Mesenchymal stem cell (in vitro differentiated cells and primary cell): ENCODE results near the gene TIAM2.

Experiments used
- DNase-seq: peaks from one replicate; pipeline ENCODE4 v3.0.0-alpha.2; 2013
- H2AFZ ChIP-seq: one replicate; pipeline ENCODE4 v1.6.1; 2013; ENCODE audit warnings: low read depth, mild to moderate bottlenecking, control low read depth, inconsistent platforms, low read length, moderate library complexity
- H2AK5ac ChIP-seq: 2 replicates; pipeline ENCODE4 v1.6.1; 2013; ENCODE audit warnings: low read length, moderate library complexity, mild to moderate bottlenecking, inconsistent platforms; ENCODE audit not compliant: severe bottlenecking
- H2BK120ac ChIP-seq: one replicate; pipeline ENCODE4 v1.6.1; 2013; ENCODE audit warnings: low read depth, mild to moderate bottlenecking, inconsistent platforms, low read length, moderate library complexity
- H2BK12ac ChIP-seq, 2 experiments: one replicate each; pipeline ENCODE4 v1.6.1; 2013; ENCODE audit warnings: inconsistent platforms in 2 of 2, low read length in 2 of 2, mild to moderate bottlenecking in 2 of 2, moderate library complexity in 2 of 2, control low read depth in 1 of 2
- H2BK15ac ChIP-seq: one replicate; pipeline ENCODE4 v1.6.1; 2013; ENCODE audit warnings: mild to moderate bottlenecking, low read depth, inconsistent platforms; ENCODE audit not compliant: poor library complexity, severe bottlenecking
- H2BK5ac ChIP-seq: 2 replicates; pipeline ENCODE4 v1.6.1; 2013; ENCODE audit warnings: low read depth, mild to moderate bottlenecking, low read length, control low read depth, inconsistent platforms; ENCODE audit not compliant: poor library complexity, severe bottlenecking
- H3K14ac ChIP-seq, 2 experiments: one replicate each; pipeline ENCODE4 v1.6.1; 2013; ENCODE audit warnings: inconsistent platforms in 2 of 2, low read length in 2 of 2, control low read depth in 1 of 2, mild to moderate bottlenecking in 1 of 2, moderate library complexity in 1 of 2
- H3K18ac ChIP-seq, 2 experiments: one replicate each; pipeline ENCODE4 v1.6.1; 2013; ENCODE audit warnings: inconsistent platforms in 2 of 2, low read length in 2 of 2, control low read depth in 1 of 2, low read depth in 1 of 2, mild to moderate bottlenecking in 1 of 2
- H3K23ac ChIP-seq, 2 experiments: one replicate each; pipeline ENCODE4 v1.6.1; 2013; ENCODE audit warnings: inconsistent platforms in 2 of 2, low read length in 2 of 2, mild to moderate bottlenecking in 2 of 2, moderate library complexity in 2 of 2, control low read depth in 1 of 2
- H3K27ac ChIP-seq: 2 replicates; pipeline ENCODE4 v1.5.1; 2013; ENCODE audit warnings: mild to moderate bottlenecking, moderate library complexity, low read length, control low read depth, inconsistent platforms; ENCODE audit not compliant: poor library complexity, severe bottlenecking
- H3K27me3 ChIP-seq, 2 experiments: 2 replicates each; pipeline versions ENCODE4 v1.6.1 to v1.7.0; 2013; ENCODE audit warnings: low read length in 2 of 2, mild to moderate bottlenecking in 2 of 2, moderate library complexity in 2 of 2, control low read depth in 1 of 2, inconsistent platforms in 1 of 2; ENCODE audit not compliant: control insufficient read depth in 1 of 2, insufficient read depth in 1 of 2
- H3K36me3 ChIP-seq, 2 experiments: 2 replicates each; pipeline versions ENCODE4 v1.6.1 to v1.7.0; 2013; ENCODE audit warnings: low read length in 2 of 2, control low read depth in 1 of 2, inconsistent platforms in 1 of 2, low read depth in 1 of 2, mild to moderate bottlenecking in 1 of 2; ENCODE audit not compliant: insufficient read depth in 2 of 2, control insufficient read depth in 1 of 2
- H3K4ac ChIP-seq, 2 experiments: one replicate each; pipeline ENCODE4 v1.6.1; 2013; ENCODE audit warnings: inconsistent platforms in 2 of 2, low read length in 2 of 2, mild to moderate bottlenecking in 2 of 2, moderate library complexity in 2 of 2, control low read depth in 1 of 2, low read depth in 1 of 2
- H3K4me1 ChIP-seq: 2 replicates; pipeline ENCODE4 v1.6.1; 2013; ENCODE audit warnings: low read depth, low read length, control low read depth; ENCODE audit not compliant: control insufficient read depth, insufficient read depth
- H3K4me2 ChIP-seq: 2 replicates; pipeline ENCODE4 v1.6.1; 2013; ENCODE audit warnings: low read length, mild to moderate bottlenecking, inconsistent platforms; ENCODE audit not compliant: poor library complexity, severe bottlenecking
- H3K4me3 ChIP-seq, 2 experiments: 2 replicates each; pipeline versions ENCODE4 v1.5.1 to v1.7.0; 2013; ENCODE audit warnings: low read length in 2 of 2, mild to moderate bottlenecking in 2 of 2, control low read depth in 1 of 2, low read depth in 1 of 2; ENCODE audit not compliant: insufficient read depth in 1 of 2
- H3K79me1 ChIP-seq: replicated peaks from 2 replicates; pipeline ENCODE4 v1.6.1; 2013; ENCODE audit warnings: mild to moderate bottlenecking, control low read depth, low read length, inconsistent platforms; ENCODE audit not compliant: poor library complexity, severe bottlenecking
- H3K9ac ChIP-seq: 2 replicates; pipeline ENCODE4 v1.7.0; 2013; ENCODE audit warnings: mild to moderate bottlenecking, low read length, moderate library complexity
- H3K9me3 ChIP-seq: 2 replicates; pipeline ENCODE4 v1.7.0; 2013; ENCODE audit warnings: mild to moderate bottlenecking, low read length; ENCODE audit not compliant: control insufficient read depth
- H4K8ac ChIP-seq: one replicate; pipeline ENCODE4 v1.6.1; 2013; ENCODE audit warnings: inconsistent platforms, mild to moderate bottlenecking, low read length, moderate library complexity
- H4K91ac ChIP-seq: one replicate; pipeline ENCODE4 v1.6.1; 2013; ENCODE audit warnings: mild to moderate bottlenecking, low read length, inconsistent platforms
- WGBS: methylation state at CpG from one replicate; pipeline ENCODE4 v1.1.7; 2013; ENCODE audit warnings: mixed read lengths; 5-methylcytosine and 5-hydroxymethylcytosine counted together

TIAM2 gene

DNA sequence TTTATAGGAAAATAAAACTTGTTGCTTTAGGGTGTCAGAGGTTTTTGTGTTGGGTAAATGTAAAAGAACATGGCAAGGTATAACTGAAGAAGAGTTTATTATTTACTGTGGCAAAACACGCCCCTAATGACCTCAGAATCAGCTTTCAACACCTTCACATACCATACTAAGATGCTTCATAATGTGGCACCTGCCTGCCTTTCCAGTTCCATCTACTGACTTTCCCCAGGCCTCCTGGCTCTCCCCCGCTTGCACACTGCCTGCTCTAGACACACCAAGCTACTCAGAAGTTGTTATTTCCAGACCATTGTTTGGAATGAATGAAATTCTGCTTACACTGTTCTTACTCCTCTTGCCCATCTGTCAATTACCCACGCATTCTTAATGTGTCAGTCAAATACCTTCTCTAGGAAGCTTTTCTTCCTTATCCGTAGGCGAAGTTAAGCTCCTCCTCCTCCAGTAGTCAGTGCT lies 1.8 kb downstream of the TIAM2 start:
- Histone ChIP-seq H3K23ac (no peak overlapping the region), H3K4me1 (peaks cover 16% of the 10 kb centered on the region), H2BK120ac (no peak overlapping the region), H3K4me3 (no peak overlapping the region), H2AK5ac (no peak overlapping the region), H2BK5ac (no peak overlapping the region), H3K36me3 (no peaks in the 10 kb centered on the region), H3K79me1 (no peaks in the 10 kb centered on the region), H4K91ac (no peak overlapping the region), H2BK15ac (no peak overlapping the region), H3K9ac (no peak overlapping the region), H3K27me3 (peaks cover 9 to 10% of the 10 kb centered on the region in 2 experiments), H3K27ac (no peak overlapping the region), H2AFZ (no peak overlapping the region), H3K14ac (no peak overlapping the region), H3K18ac (peak overlapping the region in 1 of 2 experiments; percentile 6), H3K9me3 (no peaks in the 10 kb centered on the region), H4K8ac (no peak overlapping the region), H3K4me2 (no peak overlapping the region), H2BK12ac (no peak overlapping the region), H3K4ac (no peak overlapping the region)
- no peak for DNase-seq
- 82% methylated on average over 5 of the region's 5 CpGs for WGBS

- Histone ChIP-seq H3K27ac (no peak overlapping the region), H3K4ac (no peak overlapping the region), H3K23ac (no peak overlapping the region), H3K9ac (no peak overlapping the region), H3K27me3 (peaks cover 9 to 10% of the 10 kb centered on the region in 2 experiments), H3K14ac (no peak overlapping the region), H4K91ac (no peak overlapping the region), H3K18ac (no peak overlapping the region), H2AFZ (no peak overlapping the region), H3K4me3 (no peak overlapping the region), H2BK15ac (no peak overlapping the region), H3K36me3 (no peaks in the 10 kb centered on the region), H4K8ac (no peak overlapping the region), H2AK5ac (no peak overlapping the region), H2BK12ac (no peak overlapping the region), H3K9me3 (no peaks in the 10 kb centered on the region), H3K4me1 (peaks cover 15% of the 10 kb centered on the region), H3K4me2 (no peak overlapping the region), H2BK5ac (no peak overlapping the region), H2BK120ac (no peak overlapping the region), H3K79me1 (no peaks in the 10 kb centered on the region)
- no peak for DNase-seq
- 94% methylated on average over 2 of the region's 2 CpGs for WGBS
Measured at GRCh38 chr6:154998855-154999254, 3.7 kb downstream of the TIAM2 start.

- Histone ChIP-seq H2BK5ac (no peak overlapping the region), H3K23ac (no peak overlapping the region), H3K27ac (no peak overlapping the region), H3K27me3 (peaks cover 2 to 10% of the 10 kb centered on the region in 2 experiments), H3K79me1 (no peaks in the 10 kb centered on the region), H3K9ac (no peak overlapping the region), H3K4me2 (no peak overlapping the region), H3K9me3 (no peaks in the 10 kb centered on the region), H4K91ac (no peak overlapping the region), H3K18ac (no peak overlapping the region), H4K8ac (no peak overlapping the region), H3K14ac (no peak overlapping the region), H3K36me3 (no peaks in the 10 kb centered on the region), H3K4ac (no peak overlapping the region), H2BK12ac (no peak overlapping the region), H2AK5ac (no peak overlapping the region), H3K4me1 (peaks cover 6% of the 10 kb centered on the region), H2BK15ac (no peak overlapping the region), H3K4me3 (no peak overlapping the region), H2BK120ac (no peak overlapping the region), H2AFZ (no peak overlapping the region)
- no peak for DNase-seq
- 86% methylated on average over 5 of the region's 5 CpGs for WGBS
Measured at GRCh38 chr6:155001482-155001881, 6.4 kb downstream of the TIAM2 start.

DNA sequence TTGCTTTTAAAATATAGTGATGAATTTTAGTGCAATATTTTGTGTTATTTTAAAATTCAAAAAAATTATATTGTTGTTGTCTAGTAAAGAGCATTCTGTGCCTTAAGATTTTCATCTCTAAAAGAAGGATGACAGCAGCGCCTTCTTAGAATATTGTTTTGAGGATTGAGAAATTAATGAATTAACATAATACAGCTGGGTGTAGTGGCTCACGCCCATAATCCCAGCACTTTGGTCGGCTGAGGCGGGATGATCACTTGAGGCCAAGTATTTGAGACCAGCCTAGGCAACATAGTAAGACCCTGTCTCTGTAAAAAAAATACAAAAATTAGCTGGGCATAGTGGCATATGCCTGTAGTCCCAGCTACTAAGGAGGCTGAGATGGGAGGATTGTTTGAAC lies 6.8 kb downstream of the TIAM2 start:
- DNase-seq = no peak
- H2BK5ac ChIP-seq = no peak overlapping the region
- no peak overlapping the region for H3K18ac ChIP-seq
- WGBS = 96% methylated on average over 4 of the region's 4 CpGs
- peaks cover under 1 to 8% of the 10 kb centered on the region in 2 experiments for H3K27me3 ChIP-seq
- H3K9ac ChIP-seq = no peak overlapping the region
- H2BK15ac ChIP-seq = no peak overlapping the region
- no peak overlapping the region for H3K4me3 ChIP-seq
- no peak overlapping the region for H2AFZ ChIP-seq
- H3K4me1 ChIP-seq = peaks cover 6% of the 10 kb centered on the region
- no peak overlapping the region for H4K91ac ChIP-seq
- H3K79me1 ChIP-seq = no peaks in the 10 kb centered on the region
- no peak overlapping the region for H3K4me2 ChIP-seq
- no peak overlapping the region for H3K14ac ChIP-seq
- H2AK5ac ChIP-seq = no peak overlapping the region
- no peak overlapping the region for H3K27ac ChIP-seq
- no peak overlapping the region for H4K8ac ChIP-seq
- H3K4ac ChIP-seq = no peak overlapping the region
- no peaks in the 10 kb centered on the region for H3K9me3 ChIP-seq
- H2BK12ac ChIP-seq = no peak overlapping the region
- H2BK120ac ChIP-seq = no peak overlapping the region
- H3K23ac ChIP-seq = no peak overlapping the region
- no peaks in the 10 kb centered on the region for H3K36me3 ChIP-seq
